SH-SY5Y (cell line): ENCODE data around the gene JAKMIP3.

Source experiments
- GATA2 ChIP-seq: IDR thresholded peaks from 2 replicates; pipeline ENCODE4 v1.6.1; 2011; ENCODE audit warnings: mild to moderate bottlenecking, low read depth, low read length
- GATA3 ChIP-seq: IDR thresholded peaks from 2 replicates; pipeline ENCODE4 v1.6.1; 2011; ENCODE audit warnings: low read depth, mild to moderate bottlenecking, low read length, moderate library complexity

DNA sequence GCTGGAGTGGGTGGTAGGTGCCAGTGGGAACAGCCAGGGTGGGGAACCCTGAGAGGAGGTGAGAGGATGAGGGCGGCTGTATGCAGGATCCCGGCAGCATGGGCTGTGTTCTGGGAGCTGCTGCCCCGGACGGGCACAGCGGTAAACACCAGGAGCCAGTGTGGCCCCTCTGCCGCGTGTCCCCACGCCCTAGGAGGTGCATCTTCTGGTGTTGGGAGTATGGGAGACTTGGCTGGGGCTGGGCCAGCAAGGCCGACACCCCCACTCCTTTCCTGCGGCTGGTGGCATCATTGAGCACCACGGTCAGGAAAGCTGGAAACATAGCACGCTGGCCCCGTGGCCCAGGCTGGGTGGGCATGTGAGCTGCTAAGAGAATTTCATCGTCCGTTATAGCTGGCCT is 24.4 kb upstream of the JAKMIP3 start:
- no peak for TF ChIP-seq GATA3
- no peak for TF ChIP-seq GATA2
